Measurements from ENCODE around the gene DEPDC1B. TPM values are rescaled to one million over a fixed set of nuclear protein-coding genes. Genes with fewer than 3 reads are reported as not detected.

Gene DEPDC1B
- total and polyA plus RNA-seq, 4 donors = 0.55 to 3.1 (median 0.70) TPM

DNA sequence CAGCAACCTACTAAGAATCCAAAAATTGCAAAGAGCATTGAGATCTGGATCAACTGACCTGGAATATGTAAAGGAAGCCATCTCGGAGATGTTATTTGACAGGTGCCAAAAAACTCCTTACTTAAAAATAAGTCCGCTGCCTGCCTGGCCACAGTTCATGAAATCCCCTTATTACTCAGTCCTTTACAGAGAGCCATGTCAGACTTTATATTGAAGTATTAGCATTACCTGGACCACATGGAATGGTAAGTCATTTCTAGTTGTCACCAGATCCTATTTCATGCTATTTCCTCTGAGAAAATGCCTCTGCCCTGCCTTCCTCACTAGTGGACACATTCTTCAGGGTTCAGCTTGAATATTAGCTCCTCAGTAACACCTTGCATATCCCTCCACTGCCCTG is 115.7 kb downstream of the DEPDC1B start:
- DNase-seq (no peak), ATAC-seq (ENCODE audit: insufficient read depth, low FRiP score) (no peak)
- Histone ChIP-seq H3K9me3 (ENCODE audit: control insufficient read depth in 4 of 4, insufficient read depth in 3 of 4, low read length in 3 of 4) (no peaks in the 10 kb centered on the region), H3K4me1 (ENCODE audit: control insufficient read depth in 5 of 5, insufficient read depth in 5 of 5, low read length in 5 of 5) (no peaks in the 10 kb centered on the region), H3K9ac (ENCODE audit: insufficient read depth in 1 of 2, low read length in 2 of 2) (no peak overlapping the region), H3K27ac (ENCODE audit: low read depth in 1 of 2, low read length in 1 of 2) (no peak overlapping the region), H3K4me3 (no peak overlapping the region), H3K27me3 (ENCODE audit: control insufficient read depth in 3 of 3, insufficient read depth in 3 of 3, low read length in 2 of 3) (no peaks in the 10 kb centered on the region), H3K36me3 (ENCODE audit: control insufficient read depth in 4 of 4, insufficient read depth in 4 of 4, low read length in 4 of 4) (no peaks in the 10 kb centered on the region)
- TF ChIP-seq, protein P1, sequence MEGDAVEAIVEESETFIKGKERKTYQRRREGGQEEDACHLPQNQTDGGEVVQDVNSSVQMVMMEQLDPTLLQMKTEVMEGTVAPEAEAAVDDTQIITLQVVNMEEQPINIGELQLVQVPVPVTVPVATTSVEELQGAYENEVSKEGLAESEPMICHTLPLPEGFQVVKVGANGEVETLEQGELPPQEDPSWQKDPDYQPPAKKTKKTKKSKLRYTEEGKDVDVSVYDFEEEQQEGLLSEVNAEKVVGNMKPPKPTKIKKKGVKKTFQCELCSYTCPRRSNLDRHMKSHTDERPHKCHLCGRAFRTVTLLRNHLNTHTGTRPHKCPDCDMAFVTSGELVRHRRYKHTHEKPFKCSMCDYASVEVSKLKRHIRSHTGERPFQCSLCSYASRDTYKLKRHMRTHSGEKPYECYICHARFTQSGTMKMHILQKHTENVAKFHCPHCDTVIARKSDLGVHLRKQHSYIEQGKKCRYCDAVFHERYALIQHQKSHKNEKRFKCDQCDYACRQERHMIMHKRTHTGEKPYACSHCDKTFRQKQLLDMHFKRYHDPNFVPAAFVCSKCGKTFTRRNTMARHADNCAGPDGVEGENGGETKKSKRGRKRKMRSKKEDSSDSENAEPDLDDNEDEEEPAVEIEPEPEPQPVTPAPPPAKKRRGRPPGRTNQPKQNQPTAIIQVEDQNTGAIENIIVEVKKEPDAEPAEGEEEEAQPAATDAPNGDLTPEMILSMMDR (IDR thresholded peaks at IDR 0.05; ENCODE audit: control extremely low read depth, extremely low read depth) = no peak
- 93 to 100% methylated on average over 2 of the region's 2 CpGs for WGBS, 2 donors

DNA sequence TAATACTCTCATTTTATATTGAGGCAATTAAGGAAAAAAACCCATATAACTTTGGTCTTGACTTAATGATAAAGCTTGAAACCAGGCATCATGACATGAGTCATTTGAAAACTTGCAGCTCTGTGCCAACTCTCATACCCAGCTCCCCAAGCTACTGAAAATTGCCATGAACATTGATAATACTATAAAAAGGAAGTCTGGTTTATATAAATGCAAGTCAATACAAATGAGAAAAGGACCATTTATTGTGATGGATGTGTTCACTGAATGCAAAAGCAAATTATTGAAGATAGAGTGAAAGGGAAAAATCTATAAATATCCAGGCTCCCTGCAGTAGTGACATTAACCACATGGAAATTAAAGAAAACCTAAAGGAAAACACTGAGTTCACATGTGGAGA is 116.3 kb downstream of the DEPDC1B start:
- Histone ChIP-seq H3K9me3 (ENCODE audit: control insufficient read depth in 4 of 4, insufficient read depth in 3 of 4, low read length in 3 of 4) (no peaks in the 10 kb centered on the region), H3K4me1 (ENCODE audit: control insufficient read depth in 5 of 5, insufficient read depth in 5 of 5, low read length in 5 of 5) (no peaks in the 10 kb centered on the region), H3K36me3 (ENCODE audit: control insufficient read depth in 4 of 4, insufficient read depth in 4 of 4, low read length in 4 of 4) (no peaks in the 10 kb centered on the region), H3K27me3 (ENCODE audit: control insufficient read depth in 3 of 3, insufficient read depth in 3 of 3, low read length in 2 of 3) (no peaks in the 10 kb centered on the region), H3K4me3 (no peak overlapping the region), H3K27ac (ENCODE audit: low read depth in 1 of 2, low read length in 1 of 2) (no peak overlapping the region), H3K9ac (ENCODE audit: insufficient read depth in 1 of 2, low read length in 2 of 2) (no peak overlapping the region)
- DNase-seq (no peak), ATAC-seq (ENCODE audit: insufficient read depth, low FRiP score) (no peak)
- TF ChIP-seq, protein P1 (IDR thresholded peaks at IDR 0.05; ENCODE audit: control extremely low read depth, extremely low read depth) = no peak

DNA sequence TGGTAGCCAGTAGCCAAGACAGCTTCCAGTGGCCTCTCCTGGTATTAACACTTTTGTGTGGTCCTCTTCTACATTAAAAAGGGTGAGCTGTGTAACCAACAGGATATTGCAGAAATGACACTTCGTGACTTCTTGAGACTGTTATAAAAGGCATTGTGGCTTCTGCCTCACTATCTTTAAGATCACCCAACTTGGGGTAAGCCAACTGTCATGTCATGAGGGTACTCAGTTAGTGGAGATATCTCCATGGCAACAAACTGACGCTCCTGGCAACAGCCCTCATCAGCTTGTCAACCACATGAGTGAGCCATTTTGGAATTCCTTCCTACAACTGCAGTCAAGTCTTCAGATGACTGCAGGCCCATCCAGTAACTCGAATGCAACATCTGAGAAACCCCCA is 121.7 kb downstream of the DEPDC1B start:
- WGBS, 2 donors = 52 to 72% methylated on average over 3 of the region's 3 CpGs
- no peak for DNase-seq
- no peak for ATAC-seq (ENCODE audit: insufficient read depth, low FRiP score)

DNA sequence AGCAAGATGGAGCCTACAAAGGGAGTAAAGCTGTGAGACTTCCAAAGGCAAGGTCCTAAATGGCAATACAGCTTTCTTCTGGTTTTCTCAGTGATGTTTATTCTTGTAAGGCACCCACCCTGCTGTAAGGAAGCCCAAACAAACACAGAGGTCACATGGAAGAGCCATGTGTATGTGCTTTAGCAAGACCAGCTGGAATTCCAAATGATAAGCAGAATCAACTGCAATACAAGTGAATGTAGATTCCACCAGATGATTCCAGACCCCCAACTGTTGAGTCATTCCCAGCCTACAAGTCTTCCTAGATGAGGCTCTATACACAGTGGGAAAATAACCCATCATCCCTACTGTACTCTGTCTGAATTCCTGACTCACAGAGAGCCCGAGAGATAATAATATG is 122.8 kb downstream of the DEPDC1B start:
- H3K9ac ChIP-seq (ENCODE audit: insufficient read depth in 1 of 2, low read length in 2 of 2) = no peak overlapping the region
- TF ChIP-seq, protein P1 (IDR thresholded peaks at IDR 0.05; ENCODE audit: control extremely low read depth, extremely low read depth) = no peak
- no peaks in the 10 kb centered on the region for H3K27me3 ChIP-seq (ENCODE audit: control insufficient read depth in 3 of 3, insufficient read depth in 3 of 3, low read length in 2 of 3)
- no peak overlapping the region for H3K27ac ChIP-seq (ENCODE audit: low read depth in 1 of 2, low read length in 1 of 2)
- no peaks in the 10 kb centered on the region for H3K4me1 ChIP-seq (ENCODE audit: control insufficient read depth in 5 of 5, insufficient read depth in 5 of 5, low read length in 5 of 5)
- no peaks in the 10 kb centered on the region for H3K36me3 ChIP-seq (ENCODE audit: control insufficient read depth in 4 of 4, insufficient read depth in 4 of 4, low read length in 4 of 4)
- DNase-seq (no peak), ATAC-seq (ENCODE audit: insufficient read depth, low FRiP score) (no peak)
- no peak overlapping the region for H3K4me3 ChIP-seq
- 95 to 97% methylated on average over 1 of the region's 1 CpG for WGBS, 2 donors
- peaks cover 0 to 7% (median 2%) of the 10 kb centered on the region in 4 donors for H3K9me3 ChIP-seq (ENCODE audit: control insufficient read depth in 4 of 4, insufficient read depth in 3 of 4, low read length in 3 of 4)

More for the DNA sequence above, 121.7 kb downstream of the DEPDC1B start:
- no peaks in the 10 kb centered on the region for H3K27me3 ChIP-seq (ENCODE audit: control insufficient read depth in 3 of 3, insufficient read depth in 3 of 3, low read length in 2 of 3)
- no peak overlapping the region for H3K4me3 ChIP-seq
- H3K9ac ChIP-seq (ENCODE audit: insufficient read depth in 1 of 2, low read length in 2 of 2) = no peak overlapping the region
- no peak overlapping the region for H3K27ac ChIP-seq (ENCODE audit: low read depth in 1 of 2, low read length in 1 of 2)
- peaks cover 0 to 7% (median 2%) of the 10 kb centered on the region in 4 donors for H3K9me3 ChIP-seq (ENCODE audit: control insufficient read depth in 4 of 4, insufficient read depth in 3 of 4, low read length in 3 of 4)
- no peaks in the 10 kb centered on the region for H3K36me3 ChIP-seq (ENCODE audit: control insufficient read depth in 4 of 4, insufficient read depth in 4 of 4, low read length in 4 of 4)
- TF ChIP-seq, protein P1 (IDR thresholded peaks at IDR 0.05; ENCODE audit: control extremely low read depth, extremely low read depth) = no peak
- H3K4me1 ChIP-seq (ENCODE audit: control insufficient read depth in 5 of 5, insufficient read depth in 5 of 5, low read length in 5 of 5) = no peaks in the 10 kb centered on the region

Data from lung (tissue), 12 donors.